Testis (tissue), 2 donors: ENCODE data around the gene CDK14.
"Not testable (repeated sequence)": the region's sequence is repeated elsewhere in the genome, so short reads cannot be mapped to it uniquely, and the experiment has no call there.

ENCODE experiments used
- CTCF ChIP-seq, 3 experiments: fragments of 450-650 bp in 2 of 3; fragments of 200-600 bp in 1 of 3; sonication (generic) in 1 of 3; IDR thresholded peaks; one replicate each; pipeline ENCODE4 v1.5.1; 2016 to 2019; ENCODE audit warnings: antibody characterized with exemption in 3 of 3, mild to moderate bottlenecking in 2 of 3, moderate library complexity in 1 of 3
- POLR2A ChIP-seq: fragments of 450-650 bp; IDR thresholded peaks from one replicate; pipeline ENCODE4 v1.6.1; 2017; ENCODE audit warnings: antibody characterized with exemption, mild to moderate bottlenecking, moderate library complexity

- not testable (repeated sequence) for TF ChIP-seq CTCF (IDR thresholded peaks at IDR 0.05); POLR2A
Measured at GRCh38 chr7:90769566-90769965, 173.4 kb downstream of the CDK14 start.
